GM18909 (cell line): ENCODE results near the gene DPYSL4.
"Not testable (repeated sequence)": the region's sequence is repeated elsewhere in the genome, so short reads cannot be mapped to it uniquely, and the experiment has no call there.

Source experiments
- ATAC-seq: cut with Tn5 transposase; IDR thresholded peaks from one replicate; pipeline ENCODE4 v1.9.1; 2021; ENCODE audit warnings: mild to moderate bottlenecking; ENCODE audit not compliant: unreplicated experiment, poor library complexity

Gene DPYSL4

DNA sequence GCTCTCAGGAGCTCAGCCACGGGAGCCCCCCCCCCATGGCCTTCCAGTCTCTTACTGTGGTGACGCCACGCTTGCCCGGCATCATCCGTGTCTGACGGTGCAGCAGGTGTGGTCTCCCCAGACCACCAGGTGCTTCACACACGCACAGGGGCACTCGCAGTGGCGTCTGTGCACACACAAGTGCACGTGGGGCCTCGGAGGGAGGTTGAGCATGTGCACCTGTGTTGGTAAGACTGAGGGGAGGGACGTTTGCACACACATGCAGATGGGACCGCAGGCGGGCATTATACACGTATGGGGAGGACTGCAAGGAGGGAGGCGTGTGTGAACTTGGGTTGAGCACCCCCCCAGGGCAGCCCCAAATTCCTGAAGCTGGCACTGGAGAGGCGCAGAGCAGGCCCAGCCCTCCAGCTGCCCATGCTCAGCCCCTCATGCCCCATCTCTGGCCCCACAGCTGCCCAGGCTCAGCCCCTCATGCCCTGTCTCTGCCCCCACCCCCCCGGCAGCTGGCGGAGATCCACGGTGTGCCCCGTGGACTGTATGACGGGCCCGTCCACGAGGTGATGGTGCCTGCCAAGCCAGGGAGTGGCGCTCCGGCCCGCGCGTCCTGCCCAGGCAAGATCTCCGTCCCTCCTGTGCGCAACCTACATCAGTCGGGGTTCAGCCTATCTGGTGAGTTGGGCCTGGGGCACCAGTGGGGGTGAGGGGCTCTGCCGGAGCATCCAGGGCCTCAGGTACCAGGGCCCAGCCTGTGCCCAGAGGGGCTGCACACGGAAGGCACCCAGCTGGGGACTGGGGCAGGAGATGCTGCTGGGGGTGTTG is 16.7 kb downstream of the DPYSL4 start:
- ATAC-seq = no peak

DNA sequence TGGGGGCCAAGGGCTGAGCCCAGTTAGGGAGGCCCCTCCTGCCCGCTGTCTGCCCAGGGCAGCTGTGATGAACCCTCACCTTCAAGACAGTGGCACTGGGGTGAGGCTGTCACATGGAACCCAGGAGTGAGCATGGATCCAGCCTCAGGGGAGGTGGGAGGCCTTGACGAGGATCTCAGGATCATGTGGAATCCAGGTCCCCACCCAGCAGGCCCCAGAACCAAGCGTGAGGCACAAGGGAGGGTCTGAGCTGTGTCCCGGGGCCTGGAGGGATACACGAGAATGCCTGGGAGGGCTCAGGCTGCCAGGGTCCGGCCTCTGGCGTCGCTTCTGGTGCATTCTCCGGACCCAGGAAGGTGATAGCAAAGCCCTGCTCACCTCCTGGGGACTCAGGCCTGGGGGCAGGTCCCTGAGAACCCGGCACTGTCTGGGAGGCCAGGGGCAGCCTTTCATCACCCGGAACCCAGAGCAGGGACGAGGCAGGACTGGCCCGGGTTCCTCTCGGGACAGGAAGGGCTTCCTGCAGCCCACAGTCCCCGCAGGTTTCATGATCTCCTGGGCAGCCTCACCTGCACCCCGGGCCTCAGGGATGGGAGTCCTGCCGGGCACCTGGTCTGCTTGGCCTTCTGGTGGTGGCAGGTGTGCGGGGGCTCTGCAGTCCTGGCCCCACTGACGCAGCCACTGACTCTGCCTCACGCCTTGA is 17.5 kb downstream of the DPYSL4 start:
- ATAC-seq = no peak

DNA sequence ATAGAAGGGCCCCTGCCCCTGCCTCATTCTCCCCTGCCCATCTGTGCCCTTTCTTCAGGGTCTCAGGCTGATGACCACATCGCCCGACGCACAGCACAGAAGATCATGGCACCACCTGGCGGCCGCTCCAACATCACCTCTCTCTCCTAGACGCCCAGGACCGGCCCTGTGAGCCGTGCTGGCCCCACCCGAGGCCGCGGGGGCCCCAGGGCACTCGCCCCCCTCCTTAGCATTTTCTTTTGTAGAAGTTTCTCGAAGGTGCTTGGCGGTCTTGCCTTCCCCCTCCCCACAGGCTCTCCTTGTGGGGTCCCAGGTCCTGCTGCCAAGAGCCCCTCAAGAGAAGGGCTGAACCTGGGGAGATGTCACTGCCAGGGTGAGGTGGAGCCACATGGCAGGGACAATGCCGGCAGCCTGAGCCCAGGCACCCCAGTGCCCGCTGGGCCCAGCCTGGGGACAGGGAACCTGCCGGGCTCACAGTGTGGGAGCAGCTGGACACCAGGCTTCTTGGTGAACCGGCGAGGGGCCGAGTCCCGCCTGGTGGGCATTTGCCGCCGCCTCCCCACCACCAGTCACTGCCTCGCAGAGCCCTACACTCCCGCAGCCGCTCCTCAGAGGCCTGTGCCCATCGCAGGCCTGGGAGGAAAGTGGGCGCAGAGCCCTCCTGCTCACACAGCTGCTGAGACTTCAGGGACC is 18.2 kb downstream of the DPYSL4 start:
- ATAC-seq = no peak

GRCh38 chr10:132205650-132206376 is 19.1 kb downstream of the DPYSL4 start:
- no peak for ATAC-seq

DNA sequence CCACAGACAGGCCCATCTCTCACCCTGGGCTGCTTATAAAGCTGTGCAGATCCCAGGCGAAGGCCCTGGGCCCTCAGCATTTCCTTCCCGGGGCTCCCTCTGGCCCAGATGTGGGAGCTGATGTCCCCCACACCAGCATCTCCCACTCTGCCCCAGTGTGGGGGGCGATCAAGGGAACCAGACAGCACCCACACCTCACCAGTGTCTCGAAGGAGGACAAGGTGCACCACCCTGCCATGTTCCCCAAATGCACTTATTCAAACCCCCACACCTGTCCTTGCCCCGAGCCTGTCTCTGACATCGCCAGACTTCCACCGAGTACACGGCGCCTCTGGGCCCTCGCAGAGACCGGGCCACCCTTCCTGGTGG is 19.6 kb downstream of the DPYSL4 start:
- ATAC-seq = no peak

DNA sequence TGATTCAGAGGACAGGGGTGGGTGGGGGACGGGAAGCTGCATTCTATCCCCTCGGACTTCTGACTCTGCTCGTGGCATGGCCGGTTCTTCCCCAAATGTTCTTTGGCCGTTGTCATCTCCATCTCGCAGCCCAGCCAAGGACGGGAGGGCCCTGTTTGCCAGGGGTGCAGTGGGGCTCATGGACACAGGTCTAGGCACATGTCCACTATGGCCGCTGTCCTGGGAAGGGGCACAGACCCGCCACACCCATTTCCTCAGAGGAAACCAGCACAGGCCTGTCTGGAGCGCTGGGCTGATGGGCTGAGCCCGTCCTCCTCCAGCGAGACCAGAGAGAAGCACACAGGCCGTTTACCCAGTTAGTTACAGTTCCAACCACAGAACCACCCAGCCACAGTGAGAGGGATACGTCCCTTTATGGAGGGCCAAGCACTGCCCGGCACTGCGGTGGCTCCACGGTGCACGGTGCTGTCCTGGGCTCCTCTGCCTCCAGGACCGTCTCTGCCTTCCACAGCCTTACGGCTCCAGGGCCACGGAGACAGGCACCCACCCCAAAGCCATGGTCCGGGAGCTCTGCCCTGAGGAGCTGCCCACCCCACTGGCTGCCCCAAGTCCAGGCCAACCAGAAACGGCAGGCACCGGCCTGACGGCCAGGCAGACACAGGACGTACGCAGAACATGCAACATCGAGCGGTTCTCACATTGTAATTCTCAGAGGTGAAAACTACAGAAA is 20.2 kb downstream of the DPYSL4 start:
- no peak for ATAC-seq

DNA sequence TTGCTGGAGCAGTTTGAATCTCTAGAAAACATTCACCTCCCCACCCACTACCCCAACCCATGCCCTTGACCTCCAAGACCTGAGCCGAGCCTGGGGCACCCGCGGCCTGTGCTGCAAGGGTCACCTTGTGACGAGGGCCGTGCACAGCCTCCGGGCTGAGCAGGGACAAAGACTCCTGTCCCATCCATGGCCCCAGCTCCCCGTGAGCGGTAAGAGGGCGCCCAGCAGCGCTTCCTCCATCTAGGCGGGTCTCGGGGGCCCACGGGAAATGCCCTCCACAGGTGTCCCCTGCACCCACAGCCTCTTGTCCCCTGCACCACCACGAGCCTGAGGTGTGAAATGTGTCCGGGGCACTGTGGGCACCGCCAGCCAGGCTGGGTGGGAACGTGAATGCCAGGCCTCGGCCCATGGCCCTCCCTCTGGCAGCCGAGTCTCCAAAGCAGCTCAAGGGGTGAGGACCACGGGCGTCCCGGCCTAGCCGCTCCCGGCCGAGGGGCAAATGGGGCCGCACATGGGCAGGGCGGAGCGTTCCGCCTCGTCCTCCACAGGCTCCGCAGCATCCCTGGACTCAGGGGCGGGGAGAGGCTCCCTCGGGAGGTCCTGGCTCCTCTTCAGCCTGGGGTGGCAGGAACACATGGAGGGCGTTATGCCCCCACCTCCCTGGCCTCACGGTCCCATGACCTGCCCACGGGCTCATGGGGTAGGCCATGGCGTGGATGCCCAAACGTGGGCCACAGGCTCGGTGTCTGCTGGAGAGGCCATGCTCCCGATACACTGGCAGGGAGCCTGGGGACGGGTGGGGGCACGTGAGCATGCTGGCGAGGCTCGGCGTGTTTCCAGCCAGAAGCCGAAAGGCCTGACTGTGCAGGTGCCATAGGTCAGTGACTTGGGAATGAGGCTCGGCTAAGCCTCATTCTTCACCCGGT is 21.1 kb downstream of the DPYSL4 start:
- ATAC-seq = no peak

GRCh38 chr10:132208462-132209050 is 21.8 kb downstream of the DPYSL4 start:
- no peak for ATAC-seq

DNA sequence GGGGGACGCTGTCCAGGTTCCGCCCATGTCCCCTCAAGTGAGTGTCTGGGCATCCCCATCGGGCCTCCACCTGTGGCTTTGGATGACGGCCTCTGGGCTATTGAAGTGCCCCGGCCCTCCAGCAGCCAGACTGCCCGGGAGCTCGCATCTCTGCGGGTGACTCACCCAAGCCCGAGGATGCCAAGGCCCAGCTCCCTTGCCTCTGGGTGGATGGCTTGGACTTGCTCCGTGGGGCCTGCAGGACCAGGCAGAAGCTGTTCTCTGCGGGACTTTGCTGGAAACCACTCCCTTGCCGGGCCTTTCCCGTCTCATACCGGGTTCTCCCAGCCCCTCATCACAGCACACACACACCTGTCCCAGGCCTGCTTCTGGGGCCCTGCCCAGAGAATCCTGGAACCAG is 22.4 kb downstream of the DPYSL4 start:
- no peak for ATAC-seq

- no peak for ATAC-seq
These were observed 23.3 kb downstream of the DPYSL4 start for GRCh38 chr10:132209978-132210530.

GRCh38 chr10:132210766-132211165 is 24.0 kb downstream of the DPYSL4 start:
- no peak for ATAC-seq

GRCh38 chr10:132211246-132211645 is 24.5 kb downstream of the DPYSL4 start:
- ATAC-seq = no peak

- ATAC-seq = no peak
These were observed 26.1 kb downstream of the DPYSL4 start for GRCh38 chr10:132212816-132213215.

DNA sequence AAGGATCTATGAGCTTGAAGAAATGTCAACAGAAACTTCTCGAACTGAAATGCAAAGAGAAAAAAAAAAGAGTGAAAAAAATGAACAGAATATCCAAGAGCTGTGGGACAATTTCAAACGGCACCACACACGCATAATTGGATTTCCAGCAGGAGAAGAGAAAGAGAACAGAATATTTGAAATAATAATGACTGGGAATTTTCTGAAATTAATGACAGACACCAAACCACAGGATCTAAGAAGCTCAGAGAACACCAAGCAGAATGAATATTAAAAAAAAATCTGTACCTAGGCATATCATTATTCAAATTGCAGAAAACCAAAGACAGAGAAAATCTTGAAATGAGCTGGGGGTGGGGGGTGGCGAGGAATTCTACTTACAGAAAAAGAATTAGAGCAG is 27.2 kb downstream of the DPYSL4 start:
- ATAC-seq = no peak

- ATAC-seq = not testable (repeated sequence)
These were observed 29.7 kb downstream of the DPYSL4 start for GRCh38 chr10:132216441-132216840.

DNA sequence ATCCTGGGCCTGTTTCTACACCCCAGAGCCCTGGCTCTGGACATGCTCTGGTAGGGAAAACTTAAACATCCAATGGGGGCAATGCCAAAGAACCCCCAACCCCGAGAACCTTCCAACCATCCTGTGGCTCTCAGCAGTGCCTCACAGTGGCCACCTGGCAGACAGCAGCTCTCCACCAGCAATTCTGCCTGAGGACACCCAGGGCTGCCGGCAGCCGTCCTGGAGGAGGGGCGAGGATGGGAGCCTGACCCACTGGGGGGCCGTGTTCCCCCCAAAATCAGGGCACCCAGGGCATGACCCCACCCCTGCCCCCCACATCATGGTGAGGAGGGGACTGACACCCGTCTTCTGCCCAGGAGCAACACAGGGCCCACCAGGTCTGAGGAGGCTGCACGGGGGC is 32.7 kb downstream of the DPYSL4 start:
- ATAC-seq = no peak

- no peak for ATAC-seq
These were observed 33.3 kb downstream of the DPYSL4 start for GRCh38 chr10:132220061-132220460.

DNA sequence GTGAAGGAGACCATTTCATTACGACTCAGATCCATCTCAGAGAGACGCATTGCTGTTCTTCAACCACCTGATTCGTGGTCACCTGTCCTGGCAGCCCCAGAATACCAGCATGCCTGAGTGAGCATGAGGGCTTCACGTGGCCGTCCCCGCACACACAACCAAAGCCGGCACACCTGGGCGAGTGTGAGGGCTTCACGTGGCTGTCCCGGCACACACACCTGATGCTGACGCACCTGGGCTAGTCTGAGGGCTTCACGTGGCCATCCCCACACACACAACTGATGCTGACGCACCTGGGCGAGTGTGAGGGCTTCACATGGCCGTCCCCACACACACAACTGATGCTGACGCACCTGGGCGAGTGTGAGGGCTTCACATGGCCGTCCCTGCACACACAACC is 34.2 kb downstream of the DPYSL4 start:
- not testable (repeated sequence) for ATAC-seq
